Hematopoietic multipotent progenitor cell (in vitro differentiated cells): ENCODE results near the gene IFFO2. TPM values are rescaled to one million over a fixed set of nuclear protein-coding genes. Genes with fewer than 3 reads are reported as not detected.
"Not testable (repeated sequence)": the region's sequence is repeated elsewhere in the genome, so short reads cannot be mapped to it uniquely, and the experiment has no call there.

Experiments
- DNase-seq, 3 donors: peaks; one replicate each; pipeline ENCODE4 v3.0.0-alpha.2; 2011 to 2015; ENCODE audit warnings: low read depth in 2 of 3, low spot score in 2 of 3
- total RNA-seq: library from RNA; depleted of rRNA; stranded (reverse); fragments of >200 nt; gene quantifications from one replicate; pipeline ENCODE4 v1.2.3, GENCODE V29; 2012

The IFFO2 gene
- total RNA-seq, 1 donor, result 30.7 TPM

DNA sequence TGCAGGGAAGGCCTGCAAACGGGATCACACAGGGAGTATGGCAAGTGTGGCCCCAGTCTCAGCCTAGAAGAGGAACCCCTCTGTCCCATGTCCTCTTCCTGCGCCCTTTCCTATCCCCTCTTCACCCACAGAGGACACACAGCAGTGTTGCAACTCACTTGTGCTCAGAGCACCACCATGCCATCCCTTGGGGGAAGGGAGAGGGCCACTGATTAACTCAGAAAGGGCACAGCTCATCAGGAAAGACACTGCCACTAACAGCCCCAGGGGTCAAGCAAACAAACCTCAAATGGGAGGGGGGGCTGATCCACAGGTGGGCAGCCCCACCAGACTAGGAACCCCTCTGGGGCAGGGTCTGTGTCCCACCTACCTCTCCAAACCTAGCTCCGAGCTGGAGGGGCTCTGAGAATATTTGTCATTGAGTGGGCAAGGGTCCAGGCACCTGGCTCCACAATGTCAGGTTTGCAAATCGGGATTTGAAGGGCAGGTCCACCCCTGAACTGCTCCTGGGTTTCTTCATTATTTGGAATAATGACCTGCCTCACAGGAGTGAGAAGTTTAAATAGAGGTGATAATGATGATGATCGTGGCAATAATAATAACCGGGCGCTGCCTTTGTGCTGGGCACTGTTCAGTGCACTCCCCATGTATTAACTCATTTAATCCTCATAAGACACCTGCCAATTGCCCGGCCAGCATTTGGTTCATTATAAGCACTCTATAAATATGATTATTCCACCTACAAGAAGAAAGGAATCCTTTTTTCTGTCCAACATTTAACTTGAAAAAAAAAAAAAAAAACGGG, 55.1 kb downstream of the IFFO2 start:
- no peak for DNase-seq

DNA sequence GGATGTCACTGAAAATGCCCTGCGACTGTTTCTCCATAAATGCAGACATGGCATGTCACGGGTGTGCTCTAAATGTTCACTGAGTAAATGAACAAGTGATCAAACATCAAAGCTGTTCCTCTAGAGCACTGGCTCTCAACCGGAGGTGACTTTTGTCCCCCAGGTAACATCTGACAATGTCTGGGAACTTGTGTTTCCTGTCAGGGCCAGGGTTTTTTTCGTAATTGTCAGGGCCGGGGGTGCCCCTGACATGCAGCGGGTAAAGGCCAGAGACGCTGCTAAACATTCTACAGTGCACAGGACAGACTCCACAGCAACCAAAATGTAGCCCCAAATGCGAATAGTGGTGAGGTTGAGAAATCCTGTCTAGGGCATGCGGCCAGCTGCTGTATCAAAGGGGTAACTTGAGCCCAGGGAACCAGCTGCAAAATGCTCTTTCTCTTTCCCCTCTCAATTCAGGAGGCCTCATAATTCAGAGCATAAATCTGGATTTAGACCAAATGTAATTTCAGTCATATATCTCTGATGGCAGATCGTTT, 56.1 kb downstream of the IFFO2 start:
- no peak for DNase-seq

DNA sequence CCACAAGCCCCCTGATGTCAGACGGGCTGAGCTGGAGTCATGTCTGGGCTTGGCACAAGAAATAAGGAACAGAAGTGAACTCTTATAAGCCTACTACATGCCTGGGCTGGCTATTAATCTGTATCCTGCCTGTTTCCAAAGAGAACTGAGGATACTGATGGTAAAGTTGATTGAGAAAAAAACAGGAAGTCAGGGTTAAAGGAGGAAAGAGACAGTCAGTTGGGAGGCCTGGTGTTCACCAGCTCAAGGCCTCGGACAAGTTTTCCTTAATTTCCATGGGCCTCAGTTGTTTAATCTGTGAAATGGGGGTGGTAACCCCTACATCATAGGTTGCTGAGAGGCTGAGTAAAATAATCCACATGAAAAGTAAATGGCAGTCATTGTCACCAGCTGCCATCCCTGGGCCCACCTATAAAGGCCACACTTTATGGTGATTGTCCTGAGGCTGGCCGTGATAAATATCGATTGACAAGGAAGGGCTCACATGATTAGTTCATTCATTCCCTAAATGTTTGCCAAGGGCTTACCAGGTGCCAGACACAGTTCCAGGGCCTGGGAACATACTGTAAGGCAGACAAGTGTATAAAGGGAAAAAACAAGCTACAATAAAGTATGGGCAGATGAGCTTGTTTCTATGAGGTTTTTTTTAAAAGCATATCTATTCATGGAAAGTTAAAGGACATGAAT, 57.0 kb downstream of the IFFO2 start:
- peak in 1 of 3 donors; percentile 8 for DNase-seq

DNA sequence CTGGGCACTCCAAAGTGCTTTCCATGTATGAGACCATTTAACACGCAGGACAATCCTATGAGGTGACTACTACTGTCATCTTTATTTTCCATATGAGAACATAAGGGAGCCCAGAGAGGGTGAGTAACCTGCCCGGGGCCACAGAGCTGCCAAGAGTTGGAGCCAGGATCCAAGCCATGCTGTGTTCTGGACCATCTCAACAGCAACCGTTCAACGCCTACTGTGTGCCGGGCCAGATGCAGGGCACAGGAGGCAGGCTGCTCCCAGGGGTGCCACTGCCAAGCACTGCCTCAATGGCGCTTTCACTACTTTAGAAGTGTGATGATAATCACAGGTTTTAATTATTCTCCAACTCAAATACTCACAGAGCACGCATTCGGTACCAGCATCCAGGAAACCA, 57.9 kb downstream of the IFFO2 start:
- DNase-seq, result no peak

DNA sequence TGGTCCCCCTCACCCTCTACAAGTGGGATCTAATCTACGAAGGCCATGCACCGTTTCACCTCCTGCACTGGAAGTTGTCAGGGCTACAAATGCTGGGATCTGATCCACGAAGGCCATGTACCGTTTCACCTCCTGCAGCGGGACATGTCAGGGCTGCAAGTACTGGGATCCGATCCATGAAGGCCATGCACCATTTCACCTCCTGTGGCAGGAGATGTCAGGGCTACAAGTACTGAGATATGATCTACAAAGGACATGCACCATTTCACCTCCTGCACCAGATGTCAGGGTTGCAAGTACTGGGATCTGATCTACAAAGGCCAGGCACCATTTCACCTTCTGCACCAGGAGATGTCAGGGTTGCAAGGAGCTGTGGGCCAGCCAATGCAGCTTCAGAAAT, 61.2 kb downstream of the IFFO2 start:
- no peak for DNase-seq

DNA sequence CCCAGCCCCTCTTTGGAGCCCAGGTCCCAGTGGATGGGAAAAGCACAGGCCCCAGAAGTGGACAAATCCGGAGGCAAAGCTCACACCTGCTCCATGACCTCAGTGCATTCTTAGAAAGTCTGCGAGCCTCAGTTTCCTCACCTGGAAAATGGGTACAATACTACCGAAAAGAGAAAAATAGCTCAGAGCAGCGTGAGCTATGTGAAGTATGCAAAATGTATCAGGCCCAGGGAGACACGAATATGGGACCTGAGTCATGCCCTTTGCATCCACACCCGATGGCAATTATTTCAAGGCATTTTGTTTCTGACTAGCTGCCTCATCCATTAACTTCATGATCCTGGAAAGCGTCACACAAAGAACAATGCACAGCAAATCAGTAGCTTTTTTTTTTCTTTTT, 63.4 kb downstream of the IFFO2 start:
- no peak for DNase-seq

DNA sequence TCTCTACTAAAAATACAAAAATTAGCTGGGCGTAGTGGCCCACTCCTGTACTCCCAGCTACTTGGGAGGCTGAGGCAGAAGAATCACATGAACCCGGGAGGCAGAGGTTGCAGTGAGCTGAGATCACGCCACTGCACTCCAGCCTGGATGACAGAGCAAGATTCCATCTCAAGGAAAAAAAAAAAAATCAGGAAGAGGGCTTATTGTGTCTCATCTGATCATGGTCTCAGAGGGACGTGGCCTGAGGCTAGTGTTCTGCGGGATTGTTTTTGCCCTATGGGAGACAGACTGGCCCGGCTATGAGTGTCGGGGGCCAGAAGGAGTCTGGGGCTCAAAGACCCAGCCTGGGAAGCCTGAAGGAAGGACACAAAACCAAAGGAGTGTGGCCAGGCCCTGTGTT, 64.6 kb downstream of the IFFO2 start:
- not testable (repeated sequence) for DNase-seq

DNA sequence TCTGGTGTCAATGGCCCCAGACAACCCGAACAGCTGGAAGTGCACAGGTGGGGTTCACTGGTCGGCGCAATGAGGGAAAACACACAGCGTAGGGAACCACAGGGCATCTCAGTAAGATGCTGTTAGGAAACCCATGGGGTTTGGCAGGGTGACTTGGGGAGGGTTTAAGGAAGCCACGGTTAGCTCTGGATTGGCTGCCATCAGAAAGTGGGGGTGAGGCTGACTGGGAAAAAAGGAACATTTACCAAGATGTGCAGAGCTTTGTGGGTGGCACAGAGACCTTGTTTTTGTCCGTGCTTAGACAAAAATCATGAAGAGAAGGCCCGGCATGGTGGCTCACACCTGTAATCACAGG, 65.1 kb downstream of the IFFO2 start:
- no peak for DNase-seq

DNA sequence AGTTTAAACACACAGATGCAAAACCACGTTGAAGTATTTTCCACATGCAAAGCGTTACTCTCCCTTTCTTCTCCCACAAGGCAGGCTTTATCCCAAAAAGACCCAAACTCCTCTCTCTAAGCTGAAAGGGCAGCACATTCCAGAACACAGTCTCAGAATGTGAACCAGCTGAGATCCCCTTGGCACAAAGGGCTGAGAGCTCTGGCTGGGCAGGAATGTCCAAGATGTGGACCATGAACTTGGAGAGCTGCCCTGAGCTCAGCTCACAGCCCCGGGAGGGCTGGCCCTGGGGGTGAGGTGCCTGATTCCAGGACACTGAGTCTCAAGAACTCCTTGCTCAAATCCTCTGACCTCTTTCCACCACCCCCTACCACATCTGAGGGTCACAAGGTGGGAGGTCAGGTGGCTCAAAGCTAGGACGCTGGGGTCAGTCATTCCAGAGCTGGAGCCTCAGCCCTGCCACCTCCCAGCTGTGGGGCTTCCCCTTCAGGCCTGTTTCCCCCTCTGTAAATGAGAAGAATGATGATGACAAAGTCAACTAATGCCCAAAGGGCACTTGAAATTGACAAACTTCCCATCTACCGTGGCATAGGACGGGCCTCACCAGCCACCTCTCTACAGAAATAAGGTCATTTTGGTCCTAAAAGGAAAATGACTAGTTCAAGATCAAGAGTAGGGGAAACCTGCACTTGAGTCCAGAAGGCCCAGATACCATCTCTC, 65.6 kb downstream of the IFFO2 start:
- no peak for DNase-seq

DNA sequence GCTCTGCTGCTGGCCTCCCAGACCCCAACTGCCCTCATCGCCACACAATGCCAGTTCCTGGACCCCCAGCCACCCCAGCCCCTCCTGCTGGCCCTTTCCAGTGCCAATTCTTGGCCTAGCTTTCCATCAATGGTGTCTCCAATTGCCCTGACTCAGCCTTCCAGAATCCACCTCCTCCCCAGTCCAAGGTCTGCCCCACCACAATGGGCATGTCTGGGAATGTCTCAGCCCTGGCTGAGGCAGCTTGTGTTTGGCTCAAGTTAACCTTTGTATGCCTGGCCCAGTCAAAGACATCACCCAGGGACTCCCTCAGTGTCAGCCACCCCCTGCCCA, 70.5 kb downstream of the IFFO2 start:
- DNase-seq, result no peak

DNA sequence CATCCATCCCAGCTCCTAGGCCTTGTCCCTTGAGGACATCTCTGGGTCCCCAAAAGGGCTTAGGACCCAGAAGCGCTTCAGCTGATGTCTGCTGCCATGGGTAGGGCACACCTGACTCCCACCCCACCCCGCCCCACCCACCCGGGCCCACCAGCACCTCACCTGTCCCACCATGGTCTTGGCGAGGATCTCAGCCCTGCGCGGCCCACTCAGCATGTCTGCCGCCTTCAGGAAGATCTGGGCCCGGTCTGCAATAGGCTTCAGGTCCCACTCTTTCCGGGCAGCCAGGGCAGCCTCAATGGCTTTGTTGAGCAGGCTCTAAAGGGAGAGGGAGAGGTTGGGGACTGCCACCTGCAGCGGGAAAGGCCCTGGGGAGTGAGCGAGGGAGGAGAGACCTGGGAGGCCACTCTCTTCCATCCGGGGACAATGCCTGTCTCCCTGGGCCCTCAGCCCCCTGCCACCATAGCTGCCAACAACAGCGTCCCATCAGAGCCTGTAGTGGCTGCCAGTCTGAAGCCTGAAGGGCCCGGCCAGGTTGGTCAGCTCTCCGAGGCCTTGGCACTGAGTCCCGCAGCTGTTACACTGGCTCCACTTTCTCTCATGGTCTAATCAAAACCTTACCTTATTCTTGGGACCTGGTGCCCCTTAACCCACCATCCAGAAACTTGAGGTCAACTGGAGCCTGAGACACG, 71.0 kb downstream of the IFFO2 start:
- DNase-seq, result no peak

DNA sequence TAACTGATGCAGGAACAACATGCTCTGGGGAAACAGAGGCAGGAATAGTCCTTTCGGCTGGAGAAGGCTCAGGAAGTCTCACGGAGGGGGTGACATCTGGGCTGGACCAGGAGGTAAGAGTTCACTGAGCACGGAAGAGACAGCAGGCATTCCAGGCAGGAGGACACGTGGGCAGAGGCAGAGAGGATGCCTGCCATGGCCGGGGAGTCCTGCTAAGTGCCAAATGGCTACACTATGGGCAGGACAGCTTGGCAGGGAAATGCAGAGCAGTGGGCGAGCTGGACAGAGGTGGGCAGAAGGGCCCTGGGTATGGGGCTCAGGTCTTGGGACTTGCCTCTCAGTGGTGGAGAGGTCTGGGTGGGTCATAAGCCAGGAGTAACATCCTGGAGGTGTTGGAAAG, 71.7 kb downstream of the IFFO2 start:
- no peak for DNase-seq

DNA sequence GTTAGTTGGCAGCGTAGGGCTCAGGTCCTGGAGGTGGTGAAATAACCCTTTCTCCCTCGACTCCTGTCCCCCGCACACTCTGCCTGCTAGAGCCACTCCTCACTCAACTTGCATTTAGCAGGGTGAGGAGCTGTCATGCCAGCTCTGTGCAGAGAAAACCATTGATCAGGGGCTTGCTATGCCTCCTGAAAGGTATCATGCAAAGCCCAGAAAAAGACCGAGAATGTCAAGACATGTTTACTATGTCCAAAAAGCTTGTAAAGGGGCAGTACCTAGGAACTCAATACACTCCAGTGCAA, 72.1 kb downstream of the IFFO2 start:
- no peak for DNase-seq

DNA sequence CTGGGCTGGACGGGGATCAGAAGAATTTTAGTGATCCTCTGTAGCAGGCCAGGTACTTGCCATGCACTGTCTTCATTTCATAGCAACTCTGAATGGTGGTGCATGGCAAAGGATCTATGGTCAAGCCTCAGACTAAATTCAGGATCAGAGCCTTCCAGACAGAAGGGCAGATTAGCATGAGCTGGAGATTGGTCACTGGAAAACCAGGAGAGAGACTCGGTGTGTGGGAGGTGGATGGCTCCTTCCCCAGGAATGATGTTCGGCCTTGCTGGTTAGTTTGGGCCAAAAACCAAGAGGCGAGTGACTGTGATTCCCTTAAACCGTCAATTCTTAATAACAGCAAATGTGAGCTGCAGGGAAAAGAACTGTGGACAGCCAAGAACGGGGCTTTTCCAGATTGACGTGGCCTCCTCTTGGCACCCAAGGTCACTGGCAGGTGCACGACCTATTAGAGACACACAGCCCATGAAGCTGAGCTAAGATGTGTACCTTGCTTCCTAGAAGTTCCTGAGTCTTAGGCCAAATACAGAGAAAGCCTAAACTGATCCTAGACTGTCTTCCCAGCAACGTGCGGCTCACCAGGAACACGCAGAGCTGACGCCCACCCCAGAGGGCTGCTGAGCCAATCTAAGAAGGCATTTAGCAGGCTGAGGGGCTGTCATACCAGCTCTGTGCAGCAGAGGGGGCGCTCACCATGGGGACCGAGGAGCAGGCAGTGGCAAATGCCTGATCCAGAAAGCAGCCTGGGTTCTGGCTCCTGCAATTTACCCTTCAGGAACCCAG, 72.6 kb downstream of the IFFO2 start:
- peak; percentile 50 to 72 (median 56) for DNase-seq

DNA sequence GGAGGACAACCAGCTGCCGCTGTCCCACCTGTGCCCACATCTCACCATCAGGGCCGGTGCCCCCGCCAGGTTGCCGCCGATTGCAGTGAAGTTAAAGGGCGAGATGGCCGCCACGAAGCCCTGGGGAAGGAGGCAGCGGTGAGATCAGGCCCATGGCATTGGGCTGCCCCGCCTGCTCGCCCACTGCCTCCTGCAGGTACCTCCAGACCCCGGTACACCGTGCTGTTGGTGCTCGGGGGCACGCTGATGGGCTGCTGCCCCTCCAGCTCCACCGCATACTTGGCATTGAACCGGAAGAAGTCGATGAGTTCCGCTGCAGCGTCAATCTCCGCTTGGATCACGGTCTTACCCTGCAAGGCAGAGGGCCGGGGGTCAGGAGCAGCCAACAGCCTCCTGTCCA, 73.4 kb downstream of the IFFO2 start:
- no peak for DNase-seq

DNA sequence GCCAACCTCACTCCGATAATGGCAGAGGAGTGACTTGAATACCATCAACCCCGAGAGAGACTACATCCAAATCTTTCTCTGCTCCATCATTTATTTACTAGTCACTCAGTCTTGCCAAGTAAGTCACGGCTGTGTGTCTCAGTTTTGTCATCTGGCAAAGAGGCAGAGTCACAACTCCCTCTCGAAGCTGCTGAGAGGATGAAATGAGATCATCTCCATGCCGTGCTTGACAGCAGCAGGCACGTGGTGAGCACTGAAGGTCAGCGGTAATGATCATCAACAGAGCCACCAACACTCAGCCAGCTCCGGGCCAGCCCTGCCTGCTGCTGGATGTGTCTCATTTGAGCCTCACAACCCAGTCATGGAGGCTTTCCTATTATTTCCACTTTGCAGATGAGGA, 74.0 kb downstream of the IFFO2 start:
- no peak for DNase-seq

DNA sequence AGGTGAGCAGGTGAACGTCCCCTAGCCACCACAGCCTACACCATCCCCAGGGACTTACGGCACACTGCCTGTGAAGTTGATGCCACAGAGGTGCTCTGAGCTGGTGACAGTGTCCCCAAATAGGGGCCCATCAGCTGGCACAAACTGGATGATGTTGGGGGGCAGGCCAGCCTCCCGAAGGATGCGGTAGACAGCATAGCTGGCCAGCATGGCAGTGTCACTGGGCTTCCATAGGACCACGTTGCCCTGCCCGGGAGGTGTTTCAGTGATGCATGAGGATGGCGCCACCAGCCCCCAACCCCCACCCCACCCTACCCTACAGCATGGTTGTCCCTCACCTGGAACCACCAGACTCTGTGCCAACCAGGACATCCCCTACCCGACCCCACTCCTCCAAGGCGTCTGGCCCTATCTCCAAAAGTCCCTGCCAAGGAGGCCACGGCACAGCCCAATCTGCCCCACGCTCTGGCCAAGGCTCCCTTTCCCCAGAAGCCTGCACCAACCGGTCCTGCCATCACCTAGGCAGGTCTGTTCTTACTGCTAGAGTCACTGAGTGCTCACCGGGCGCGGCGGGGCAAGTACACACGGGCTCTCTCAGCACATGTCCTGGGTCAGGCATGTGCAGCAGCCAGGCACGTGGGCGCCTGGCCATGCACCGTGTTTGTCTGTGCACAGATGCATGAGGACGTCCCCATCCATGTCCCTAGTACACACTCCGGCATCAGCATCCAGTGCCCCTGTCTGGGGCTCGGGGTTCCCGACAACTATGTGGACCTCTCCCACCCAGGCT, 74.6 kb downstream of the IFFO2 start:
- no peak for DNase-seq

DNA sequence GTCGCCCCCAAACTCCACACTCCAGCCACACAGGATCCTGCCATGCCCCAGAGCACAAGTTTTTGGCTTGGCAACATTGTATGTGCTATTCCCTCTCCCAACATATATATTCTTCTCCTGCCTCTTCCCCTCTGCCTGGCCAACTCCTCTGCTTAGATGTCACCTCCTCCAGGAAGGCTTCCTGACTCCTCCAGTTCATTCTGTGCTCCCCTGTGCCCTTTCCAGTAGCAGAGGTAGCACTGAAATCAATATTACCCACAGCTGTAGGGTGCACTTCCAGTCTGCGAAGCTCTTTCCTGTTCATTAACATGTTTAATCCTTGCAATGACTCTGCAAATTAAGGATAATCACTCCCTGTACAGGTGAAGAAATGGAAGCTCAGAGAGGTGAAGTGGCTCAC, 75.3 kb downstream of the IFFO2 start:
- DNase-seq, result no peak

DNA sequence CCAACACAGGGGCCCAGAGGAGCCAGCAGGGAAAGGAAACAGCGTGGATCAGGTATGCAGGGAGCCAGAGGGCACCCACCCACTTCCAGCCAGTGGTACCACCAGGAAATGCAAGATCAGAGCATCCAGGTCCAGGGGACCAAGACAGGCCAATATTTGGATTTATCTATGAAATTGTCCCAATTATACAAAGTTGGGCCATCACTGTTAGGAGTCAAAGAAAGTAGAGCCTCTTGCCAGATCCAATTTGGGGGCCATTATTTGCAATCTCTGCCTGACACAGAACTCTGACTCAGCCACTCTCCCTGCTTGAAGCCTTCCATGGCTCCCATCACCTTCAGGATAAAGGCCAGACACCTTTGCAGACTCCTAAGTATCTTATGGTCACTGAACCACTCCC, 75.9 kb downstream of the IFFO2 start:
- DNase-seq, result no peak

DNA sequence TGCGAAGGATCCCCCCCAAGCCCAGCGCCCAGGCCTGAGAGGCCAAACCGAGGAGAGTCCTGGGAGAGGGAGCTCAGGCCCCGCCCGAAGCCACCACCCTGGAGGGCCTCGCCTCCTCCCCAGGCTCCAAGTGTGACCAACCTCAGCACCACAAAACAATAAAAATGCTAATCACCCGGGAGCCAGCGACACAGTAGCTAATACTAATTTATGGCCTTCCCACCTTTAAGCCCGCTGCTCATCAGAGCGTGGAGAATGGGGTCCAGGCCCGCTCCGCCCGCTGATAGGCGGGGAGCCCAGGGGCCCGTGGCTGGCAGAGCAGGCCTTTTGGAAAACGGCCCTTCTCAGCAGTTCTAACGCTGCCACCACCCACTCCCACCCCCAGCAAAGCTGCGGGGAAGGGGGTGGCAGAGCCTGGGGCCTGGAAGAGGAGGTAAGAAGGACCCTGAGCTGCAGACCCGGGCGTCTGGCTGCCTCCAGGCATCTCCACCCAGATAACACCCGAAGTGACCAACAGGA, 76.6 kb downstream of the IFFO2 start:
- DNase-seq, result no peak
